ENCODE results near the gene RPS10. TPM values are rescaled to one million over a fixed set of nuclear protein-coding genes. Genes with fewer than 3 reads are reported as not detected.
"Not testable (repeated sequence)": the region's sequence is repeated elsewhere in the genome, so short reads cannot be mapped to it uniquely, and the experiment has no call there.

RPS10 gene
- total RNA-seq, 1 experiment from 2014 or later, result 2,129 TPM

DNA sequence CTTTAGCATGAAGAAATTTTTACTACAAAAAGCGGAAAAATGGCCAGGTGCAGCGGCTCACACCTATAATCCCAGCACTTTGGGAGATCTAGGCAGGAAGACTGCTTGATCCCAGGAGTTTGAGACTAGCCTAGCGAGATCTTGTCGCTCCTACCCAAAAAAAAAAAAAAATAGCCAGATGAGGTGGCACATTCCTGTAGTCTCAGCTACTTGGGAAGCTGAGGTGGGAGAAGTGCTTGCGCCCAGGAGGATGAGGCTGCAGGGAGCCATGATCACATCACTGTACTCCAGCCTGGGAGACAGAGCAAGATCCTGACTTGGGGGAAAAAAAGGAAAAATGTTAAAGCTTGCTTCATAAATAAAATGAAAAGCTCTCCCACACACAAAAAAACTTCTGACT, 47.9 kb downstream of the RPS10 start:
- no peak for DNase-seq
- Histone ChIP-seq H3K4me3 (no peak overlapping the region), H3K27me3 (no peaks in the 10 kb centered on the region), H3K27ac (no peak overlapping the region), H3K9me3 (replicated peaks) (no peaks in the 10 kb centered on the region), H3K36me3 (no peaks in the 10 kb centered on the region), H3K4me1 (no peaks in the 10 kb centered on the region)

DNA sequence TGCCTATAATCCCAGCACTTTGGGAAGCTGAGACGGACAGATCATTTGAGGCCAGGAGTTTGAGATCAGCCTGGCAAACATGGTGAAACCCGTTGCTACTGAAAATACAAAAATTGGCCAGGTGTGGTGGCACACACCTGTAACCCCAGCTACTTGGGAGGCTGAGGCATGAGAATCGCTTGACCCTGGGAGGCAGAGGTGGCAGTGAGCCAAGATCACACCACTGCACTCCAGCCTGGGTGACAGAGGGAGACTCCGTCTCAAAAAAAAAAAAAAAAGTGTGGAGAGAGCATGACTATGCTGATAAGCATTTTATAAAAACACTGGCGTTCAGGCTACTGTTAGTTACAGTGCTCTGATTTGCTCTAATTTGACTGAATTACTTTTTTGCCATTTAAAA, 48.3 kb downstream of the RPS10 start:
- H3K4me3 ChIP-seq; H3K9me3 ChIP-seq (replicated peaks); DNase-seq; H3K27ac ChIP-seq; H3K36me3 ChIP-seq; H3K4me1 ChIP-seq; H3K27me3 ChIP-seq: not testable (repeated sequence)

DNA sequence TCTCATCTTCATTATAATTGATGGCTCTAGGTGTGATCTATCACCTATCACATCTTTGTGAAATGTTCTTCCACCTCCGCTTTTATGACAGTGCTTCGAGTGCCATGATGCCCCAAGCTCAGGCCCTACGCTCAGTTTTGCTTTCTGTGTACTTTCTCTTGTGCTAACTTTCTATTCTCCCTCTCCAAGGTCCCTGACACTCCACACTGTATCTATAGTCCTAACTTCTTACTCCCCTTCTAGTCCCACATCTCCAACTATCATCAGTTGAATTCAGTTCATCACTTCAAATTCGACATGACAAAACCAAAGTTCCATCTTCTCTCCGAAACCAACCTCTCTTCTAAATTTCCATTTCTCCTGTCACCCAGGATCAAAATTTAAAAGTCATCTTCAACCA, 50.0 kb downstream of the RPS10 start:
- no peak overlapping the region for H3K4me3 ChIP-seq
- no peaks in the 10 kb centered on the region for H3K4me1 ChIP-seq
- no peak overlapping the region for H3K27ac ChIP-seq
- no peak for DNase-seq
- no peaks in the 10 kb centered on the region for H3K27me3 ChIP-seq
- H3K36me3 ChIP-seq, result 0 out of 2 replicates have a peak, but pooled peaks cover 4% of the 10 kb centered on the region
- no peaks in the 10 kb centered on the region for H3K9me3 ChIP-seq (replicated peaks)

GRCh38 chr6:34374508-34374907, 51.4 kb downstream of the RPS10 start:
- H3K4me3 ChIP-seq, result no peak overlapping the region
- H3K4me1 ChIP-seq, result no peaks in the 10 kb centered on the region
- H3K36me3 ChIP-seq, result peaks cover 4% of the 10 kb centered on the region; the same call in 1 of the 2 replicates
- H3K27ac ChIP-seq, result no peak overlapping the region
- H3K9me3 ChIP-seq (replicated peaks), result no peaks in the 10 kb centered on the region
- no peaks in the 10 kb centered on the region for H3K27me3 ChIP-seq
- no peak for DNase-seq

GRCh38 chr6:34374069-34374468, 51.8 kb downstream of the RPS10 start:
- no peak for DNase-seq
- Histone ChIP-seq H3K4me1 (no peaks in the 10 kb centered on the region), H3K9me3 (replicated peaks) (no peaks in the 10 kb centered on the region), H3K36me3 (peaks cover 4% of the 10 kb centered on the region; the same call in 1 of the 2 replicates), H3K27me3 (no peaks in the 10 kb centered on the region), H3K27ac (no peak overlapping the region), H3K4me3 (no peak overlapping the region)

DNA sequence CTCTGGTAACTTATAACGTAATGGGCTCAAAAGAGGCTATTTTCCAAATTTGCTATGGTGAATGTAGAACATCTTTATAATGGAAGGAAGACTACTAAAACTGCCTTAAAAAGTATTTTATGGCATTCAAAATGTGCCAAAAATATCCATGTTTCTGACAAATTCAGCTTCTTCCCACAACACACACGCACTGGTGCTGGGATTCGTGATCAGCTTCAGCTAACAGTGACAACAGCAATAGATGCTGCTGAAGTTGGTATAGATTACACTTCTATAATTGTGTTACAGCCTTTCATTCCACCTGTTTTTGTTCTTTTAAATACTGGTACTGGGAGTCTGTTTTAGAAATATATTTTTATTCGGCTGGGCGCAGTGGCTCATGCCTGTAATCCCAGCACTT, 52.4 kb downstream of the RPS10 start:
- H3K27ac ChIP-seq, result no peak overlapping the region
- no peaks in the 10 kb centered on the region for H3K27me3 ChIP-seq
- no peak overlapping the region for H3K4me3 ChIP-seq
- no peaks in the 10 kb centered on the region for H3K4me1 ChIP-seq
- DNase-seq, result no peak
- peaks cover 4% of the 10 kb centered on the region; the same call in 1 of the 2 replicates for H3K36me3 ChIP-seq
- no peaks in the 10 kb centered on the region for H3K9me3 ChIP-seq (replicated peaks)

DNA sequence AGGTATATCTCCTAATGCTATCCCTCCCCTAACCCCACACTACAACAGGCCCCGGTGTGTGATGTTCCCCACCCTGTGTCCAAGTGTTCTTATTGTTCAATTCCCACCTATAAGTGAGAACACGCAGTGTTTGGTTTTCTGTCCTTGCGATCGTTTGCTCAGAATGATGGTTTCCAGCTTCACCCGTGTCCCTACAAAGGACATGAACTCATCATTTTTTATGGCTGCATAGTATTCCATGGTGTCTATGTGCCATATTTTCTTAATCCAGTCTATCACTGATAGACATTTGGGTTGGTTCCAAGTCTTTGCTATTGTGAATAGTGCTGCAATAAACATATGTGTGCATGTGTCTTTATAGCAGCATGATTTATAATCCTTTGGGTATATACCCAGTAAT, 54.0 kb downstream of the RPS10 start:
- not testable (repeated sequence) for H3K36me3 ChIP-seq; H3K27ac ChIP-seq; H3K4me1 ChIP-seq; H3K27me3 ChIP-seq; H3K9me3 ChIP-seq (replicated peaks); H3K4me3 ChIP-seq; DNase-seq

DNA sequence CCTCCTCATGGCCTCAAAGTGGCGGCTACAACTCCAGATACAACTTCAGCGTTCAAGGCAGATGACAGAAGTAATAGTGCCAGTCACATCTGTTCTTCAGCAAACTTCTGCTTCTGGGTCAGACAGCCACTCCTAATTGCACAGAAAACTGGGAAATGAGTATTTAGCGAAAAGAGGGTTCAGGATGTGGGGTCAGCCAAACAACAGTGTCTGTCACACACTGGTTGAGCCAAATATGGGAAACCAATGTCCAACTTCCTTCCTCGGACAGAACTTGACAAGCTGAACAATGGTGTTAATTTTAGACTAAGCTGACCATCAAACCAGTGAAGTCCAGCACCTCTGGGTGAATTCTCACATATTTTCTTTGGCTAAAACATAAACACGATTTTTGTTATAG, 55.5 kb downstream of the RPS10 start:
- Histone ChIP-seq H3K27me3 (no peaks in the 10 kb centered on the region), H3K4me1 (no peaks in the 10 kb centered on the region), H3K4me3 (no peak overlapping the region), H3K27ac (no peak overlapping the region), H3K9me3 (replicated peaks) (no peaks in the 10 kb centered on the region), H3K36me3 (peaks cover 4% of the 10 kb centered on the region; the same call in 1 of the 2 replicates)
- DNase-seq, result no peak

- Histone ChIP-seq H3K36me3 (peaks cover 4% of the 10 kb centered on the region; the same call in 1 of the 2 replicates), H3K4me3 (no peak overlapping the region), H3K27ac (no peak overlapping the region), H3K9me3 (replicated peaks) (no peaks in the 10 kb centered on the region), H3K27me3 (no peaks in the 10 kb centered on the region), H3K4me1 (no peaks in the 10 kb centered on the region)
- DNase-seq, result no peak
These were observed 56.5 kb downstream of the RPS10 start for GRCh38 chr6:34369385-34369784.

Other genes with a start within 250 kb of the RPS10 start
- gene HMGA1, start 189.2 kb downstream of the RPS10 start, total RNA-seq (2014; rRNA removed; shearing (Covaris generic)), result 126 and 129 TPM in 2 replicates
- 3.1 and 3.2 TPM in 2 replicates for gene SMIM29, start 177.1 kb downstream of the RPS10 start, total RNA-seq (2014; rRNA removed; shearing (Covaris generic))
- gene NUDT3, start 33.4 kb downstream of the RPS10 start, total RNA-seq (2014; rRNA removed; shearing (Covaris generic)), result 13.2 and 14.1 TPM in 2 replicates
- not detected in 2 replicates for gene PACSIN1, start 40.0 kb upstream of the RPS10 start, total RNA-seq (2014; rRNA removed; shearing (Covaris generic))
- gene SPDEF, start 130.3 kb upstream of the RPS10 start, total RNA-seq (2014; rRNA removed; shearing (Covaris generic)), result not detected in 2 replicates

All from SJCRH30 (cell line).